Lower leg skin (tissue), 3 donors: ENCODE measurements around the gene C10orf71.

Experiments
- POLR2A ChIP-seq, 2 donors: fragments of 450-650 bp; IDR thresholded peaks; one replicate each; pipeline ENCODE4 v1.6.1; 2016 to 2017; ENCODE audit warnings: antibody characterized with exemption in 2 of 2, mild to moderate bottlenecking in 1 of 2, moderate library complexity in 1 of 2
- TF ChIP-seq, protein P1 (sequence below), 3 donors: fragments of 450-650 bp; IDR thresholded peaks; one replicate each; pipeline ENCODE4 v1.5.1; 2016; ENCODE audit warnings: antibody characterized with exemption in 3 of 3, mild to moderate bottlenecking in 3 of 3, moderate library complexity in 2 of 3

- TF ChIP-seq POLR2A (IDR thresholded peaks at IDR 0.05), result no peak
- TF ChIP-seq, protein P1, sequence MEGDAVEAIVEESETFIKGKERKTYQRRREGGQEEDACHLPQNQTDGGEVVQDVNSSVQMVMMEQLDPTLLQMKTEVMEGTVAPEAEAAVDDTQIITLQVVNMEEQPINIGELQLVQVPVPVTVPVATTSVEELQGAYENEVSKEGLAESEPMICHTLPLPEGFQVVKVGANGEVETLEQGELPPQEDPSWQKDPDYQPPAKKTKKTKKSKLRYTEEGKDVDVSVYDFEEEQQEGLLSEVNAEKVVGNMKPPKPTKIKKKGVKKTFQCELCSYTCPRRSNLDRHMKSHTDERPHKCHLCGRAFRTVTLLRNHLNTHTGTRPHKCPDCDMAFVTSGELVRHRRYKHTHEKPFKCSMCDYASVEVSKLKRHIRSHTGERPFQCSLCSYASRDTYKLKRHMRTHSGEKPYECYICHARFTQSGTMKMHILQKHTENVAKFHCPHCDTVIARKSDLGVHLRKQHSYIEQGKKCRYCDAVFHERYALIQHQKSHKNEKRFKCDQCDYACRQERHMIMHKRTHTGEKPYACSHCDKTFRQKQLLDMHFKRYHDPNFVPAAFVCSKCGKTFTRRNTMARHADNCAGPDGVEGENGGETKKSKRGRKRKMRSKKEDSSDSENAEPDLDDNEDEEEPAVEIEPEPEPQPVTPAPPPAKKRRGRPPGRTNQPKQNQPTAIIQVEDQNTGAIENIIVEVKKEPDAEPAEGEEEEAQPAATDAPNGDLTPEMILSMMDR (IDR thresholded peaks at IDR 0.05), result no peak
Measured at GRCh38 chr10:49264177-49264677, 34.7 kb upstream of the C10orf71 start.
